ENCODE measurements around the gene JAZF1. TPM values are rescaled to one million over a fixed set of nuclear protein-coding genes. Genes with fewer than 3 reads are reported as not detected.

JAZF1 gene
- polyA plus RNA-seq, 3 donors = 12.1 to 18.1 (median 17.2) TPM

DNA sequence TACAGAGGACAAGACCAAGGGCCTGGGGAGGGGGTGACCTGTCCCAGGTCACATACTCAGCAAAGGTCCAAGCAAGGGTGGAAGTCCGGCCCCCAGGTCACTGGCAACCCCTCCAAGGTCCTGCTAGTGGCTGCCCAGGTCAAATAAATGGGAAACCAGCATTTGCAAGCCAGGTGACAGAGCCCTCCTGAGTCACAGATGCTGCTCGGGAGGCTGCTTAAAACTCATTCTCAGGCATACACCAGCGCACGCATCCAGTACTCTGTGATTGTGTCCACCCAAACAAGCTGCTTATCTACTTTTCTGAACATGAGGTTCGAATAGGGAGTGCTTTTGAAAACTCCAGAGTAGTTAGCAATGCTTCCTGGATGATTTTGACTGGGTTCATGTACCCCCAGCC is 310.0 kb downstream of the JAZF1 start:
- Histone ChIP-seq H3K4me3 (replicated peaks in 1 of 3; ENCODE audit: low read depth in 2 of 3, low read length in 3 of 3) (no peak overlapping the region), H3K9ac (ENCODE audit: insufficient read depth, low read length, poor library complexity, severe bottlenecking) (no peak overlapping the region), H3K27me3 (ENCODE audit: control insufficient read depth in 2 of 2, insufficient read depth in 2 of 2, low read length in 2 of 2) (no peaks in the 10 kb centered on the region), H3K9me3 (replicated peaks in 1 of 2; ENCODE audit: control insufficient read depth in 1 of 2, insufficient read depth in 1 of 2, low read length in 2 of 2) (no peaks in the 10 kb centered on the region), H3K27ac (ENCODE audit: low read depth in 1 of 2, low read length in 2 of 2) (no peak overlapping the region), H3K36me3 (replicated peaks in 1 of 2; ENCODE audit: control insufficient read depth in 1 of 2, insufficient read depth in 2 of 2, low read length in 2 of 2) (peaks cover 7 to 39% of the 10 kb centered on the region in 2 donors), H3K79me2 (ENCODE audit: insufficient read depth, low read length) (no peaks in the 10 kb centered on the region), H3K4me1 (ENCODE audit: control insufficient read depth in 1 of 2, insufficient read depth in 2 of 2, low read length in 2 of 2) (no peaks in the 10 kb centered on the region), H4K20me1 (ENCODE audit: insufficient read depth, low read length) (peaks cover 67% of the 10 kb centered on the region), H3K4me2 (replicated peaks; ENCODE audit: extremely low read depth, low read length, poor library complexity, severe bottlenecking) (no peak overlapping the region), H2AFZ (ENCODE audit: insufficient read depth, low read depth, low read length, poor library complexity, severe bottlenecking) (no peak overlapping the region)
- H3K27ac Mint-ChIP-seq = no peak overlapping the region
- H3K27me3 Mint-ChIP-seq (ENCODE audit: low read depth in 3 of 3) = peaks cover 0 to 3% (median 0%) of the 10 kb centered on the region in 3 donors
- whole genome bisulfite sequencing (ENCODE audit: insufficient coverage) = 100% methylated on average over 3 of the region's 5 CpGs
- peaks cover 0 to 2% (median 0%) of the 10 kb centered on the region in 7 donors for H3K9me3 Mint-ChIP-seq
- intact Hi-C loops (cut with micrococcal nuclease) = no loop called here
- no peaks in the 10 kb centered on the region for H3K4me1 Mint-ChIP-seq
- DNase-seq = no peak
- H3K36me3 Mint-ChIP-seq = peaks cover 52 to 57% of the 10 kb centered on the region in 2 donors
- no peak for TF ChIP-seq CTCF (IDR thresholded peaks at IDR 0.05)
- H3K4me3 Mint-ChIP-seq = no peak overlapping the region

GRCh38 chr7:27869056-27869455 is 311.5 kb downstream of the JAZF1 start:
- intact Hi-C loops (cut with micrococcal nuclease) = no loop called here
- no peaks in the 10 kb centered on the region for H3K4me1 ChIP-seq (ENCODE audit: control insufficient read depth in 1 of 2, insufficient read depth in 2 of 2, low read length in 2 of 2)
- H3K9me3 Mint-ChIP-seq = peaks cover 0 to 2% (median 0%) of the 10 kb centered on the region in 7 donors
- H3K27ac ChIP-seq (ENCODE audit: low read depth in 1 of 2, low read length in 2 of 2) = no peak overlapping the region
- no peaks in the 10 kb centered on the region for H3K4me1 Mint-ChIP-seq
- no peak overlapping the region for H3K27ac Mint-ChIP-seq
- DNase-seq = no peak
- H3K36me3 Mint-ChIP-seq = peaks cover 51 to 58% of the 10 kb centered on the region in 2 donors
- H3K4me3 ChIP-seq (replicated peaks in 1 of 3; ENCODE audit: low read depth in 2 of 3, low read length in 3 of 3) = no peak overlapping the region
- H3K27me3 Mint-ChIP-seq (ENCODE audit: low read depth in 3 of 3) = peaks cover 0 to 3% (median 2%) of the 10 kb centered on the region in 3 donors
- peaks cover 74% of the 10 kb centered on the region for H4K20me1 ChIP-seq (ENCODE audit: insufficient read depth, low read length)
- TF ChIP-seq CTCF (IDR thresholded peaks at IDR 0.05) = no peak
- H3K9ac ChIP-seq (ENCODE audit: insufficient read depth, low read length, poor library complexity, severe bottlenecking) = no peak overlapping the region
- H2AFZ ChIP-seq (ENCODE audit: insufficient read depth, low read depth, low read length, poor library complexity, severe bottlenecking) = no peak overlapping the region
- peaks cover 10 to 48% of the 10 kb centered on the region in 2 donors for H3K36me3 ChIP-seq (replicated peaks in 1 of 2; ENCODE audit: control insufficient read depth in 1 of 2, insufficient read depth in 2 of 2, low read length in 2 of 2)
- no peaks in the 10 kb centered on the region for H3K79me2 ChIP-seq (ENCODE audit: insufficient read depth, low read length)
- no peaks in the 10 kb centered on the region for H3K9me3 ChIP-seq (replicated peaks in 1 of 2; ENCODE audit: control insufficient read depth in 1 of 2, insufficient read depth in 1 of 2, low read length in 2 of 2)
- H3K4me2 ChIP-seq (replicated peaks; ENCODE audit: extremely low read depth, low read length, poor library complexity, severe bottlenecking) = no peak overlapping the region
- no peak overlapping the region for H3K4me3 Mint-ChIP-seq
- WGBS (ENCODE audit: insufficient coverage) = 89% methylated on average over 3 of the region's 7 CpGs
- H3K27me3 ChIP-seq (ENCODE audit: control insufficient read depth in 2 of 2, insufficient read depth in 2 of 2, low read length in 2 of 2) = no peaks in the 10 kb centered on the region
